ENCODE data around the gene ZFR.

The ZFR gene

DNA sequence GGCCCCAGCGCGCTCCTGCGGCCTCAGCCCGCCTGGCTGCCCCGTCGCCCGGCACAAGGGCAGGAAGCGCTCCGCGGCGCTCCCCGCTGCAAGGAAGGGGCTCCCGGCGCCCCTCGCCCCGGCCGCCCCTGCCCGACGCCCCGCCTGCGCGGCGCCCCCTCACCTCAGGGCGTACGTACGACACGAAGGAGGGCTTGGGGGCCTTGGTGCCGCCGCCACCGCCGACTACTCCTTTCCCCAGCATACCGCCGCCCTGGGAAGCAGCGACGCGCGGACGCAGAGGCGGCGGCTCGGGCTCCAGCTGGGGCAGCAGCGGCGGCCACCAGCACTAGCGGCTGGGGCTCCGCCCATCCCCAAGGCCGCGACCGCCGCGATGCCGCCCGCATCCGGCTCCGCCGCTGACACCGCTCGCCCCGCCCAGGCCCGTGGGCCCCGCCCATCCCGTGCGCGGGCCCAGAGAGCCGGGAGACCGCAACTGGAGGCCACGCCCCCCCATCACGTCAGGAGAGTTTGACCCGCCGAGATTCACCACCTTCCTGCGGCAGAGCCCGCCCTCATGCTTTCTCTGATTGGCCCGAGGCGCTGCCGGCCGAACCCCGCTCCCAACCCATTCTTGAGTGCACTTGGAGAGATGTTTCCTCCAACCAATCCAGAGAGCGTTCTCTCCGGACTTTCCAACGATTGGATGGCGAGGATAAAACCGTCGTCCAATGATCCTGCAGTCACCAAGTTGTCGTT lies 131.8 kb downstream of the ZFR start, which contains the start of gene MTMR12:
Gene MTMR12 (minus strand): TSS at position 345 of the 738 bp plus-strand sequence. CDS start 101 bp downstream, at position 244.
- Histone ChIP-seq H3K27me3 (ENCODE audit: low read depth) (no peaks in the 10 kb centered on the region), H3K4me3 (peak within 1 kb of the TSS; percentile 65), H3K9me3 (no peaks in the 10 kb centered on the region), H3K4me1 (peaks cover 11% of the 10 kb centered on the region), H3K36me3 (replicated peaks) (peaks cover 2% of the 10 kb centered on the region; the same call in 1 of the 2 replicates)
- peak; percentile 99 to 100 for DNase-seq (ENCODE audit: low spot score in 2 of 2)
- in situ Hi-C loops (cut with MboI; ENCODE audit: low sequenced_read_pairs): no loop called here

DNA sequence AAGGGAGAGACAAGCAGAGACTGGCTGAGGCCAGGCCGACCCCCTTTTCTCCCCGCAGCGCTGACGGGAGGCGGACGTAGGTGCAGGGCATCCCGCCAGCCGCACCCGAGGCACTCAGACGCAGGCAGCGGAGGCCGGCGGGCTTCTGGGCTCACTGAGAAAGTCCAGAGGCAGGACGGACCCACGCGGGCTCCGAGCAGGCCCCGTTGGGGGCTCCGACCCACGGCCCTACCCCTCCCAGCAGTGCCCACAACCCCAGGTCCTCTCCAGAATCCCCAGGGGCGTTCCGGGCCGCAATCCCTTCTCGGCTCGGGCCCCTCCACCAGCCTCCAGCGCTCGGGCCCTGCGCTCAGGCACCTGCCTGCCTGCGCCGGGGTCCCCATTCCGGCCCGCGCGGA lies 132.3 kb downstream of the ZFR start:
- DNase-seq (ENCODE audit: low spot score in 2 of 2): peak; percentile 44 to 75
- no peaks in the 10 kb centered on the region for H3K27me3 ChIP-seq (ENCODE audit: low read depth)
- H3K4me3 ChIP-seq: peak overlapping the region; percentile 65
- in situ Hi-C loops (cut with MboI; ENCODE audit: low sequenced_read_pairs): no loop called here
- peaks cover 11% of the 10 kb centered on the region for H3K4me1 ChIP-seq
- H3K36me3 ChIP-seq (replicated peaks): peaks cover 2% of the 10 kb centered on the region; the same call in 1 of the 2 replicates
- no peaks in the 10 kb centered on the region for H3K9me3 ChIP-seq

DNA sequence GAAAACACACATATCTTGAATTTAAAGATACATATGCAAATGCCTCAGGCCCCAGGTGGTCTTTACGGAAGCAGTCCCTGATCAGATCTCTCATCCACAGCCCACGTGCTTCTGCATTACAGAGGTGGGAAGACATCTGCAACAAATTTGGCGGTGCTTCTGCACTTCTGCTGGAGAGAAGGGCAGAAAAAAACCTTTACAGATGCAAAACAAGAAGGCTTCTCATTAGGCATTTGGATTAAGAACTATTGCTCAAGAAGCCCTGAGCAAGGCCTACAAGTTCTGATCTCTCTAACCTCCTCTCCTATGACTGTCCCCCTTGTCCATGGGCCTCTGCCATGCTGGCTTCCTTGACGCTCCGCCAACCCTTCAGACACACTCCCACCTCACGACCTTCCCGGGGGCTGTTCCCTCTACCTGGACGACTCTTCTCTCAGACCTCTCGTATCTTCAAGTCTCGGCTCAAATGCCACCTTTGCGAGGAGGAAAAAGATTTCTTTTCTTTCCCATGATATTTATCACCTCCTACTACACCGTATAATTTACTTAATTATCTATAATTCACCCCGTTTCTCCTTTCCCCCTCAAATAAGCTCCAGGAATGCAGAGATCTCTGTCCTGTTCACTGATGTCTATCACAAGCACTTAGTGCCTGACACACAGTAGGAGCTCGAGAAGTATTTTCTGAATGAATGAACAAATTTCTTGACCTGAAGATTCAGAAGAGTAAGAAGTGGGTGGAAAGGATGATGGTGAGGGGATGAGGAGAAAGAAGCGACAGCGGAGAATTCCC lies 132.9 kb downstream of the ZFR start:
- no peaks in the 10 kb centered on the region for H3K27me3 ChIP-seq (ENCODE audit: low read depth)
- peak; percentile 41 to 46 for DNase-seq (ENCODE audit: low spot score in 2 of 2)
- in situ Hi-C loops (cut with MboI; ENCODE audit: low sequenced_read_pairs): no loop called here
- peaks cover 11% of the 10 kb centered on the region for H3K4me1 ChIP-seq
- H3K36me3 ChIP-seq (replicated peaks): peaks cover 2% of the 10 kb centered on the region; the same call in 1 of the 2 replicates
- peak overlapping the region; percentile 65 for H3K4me3 ChIP-seq
- no peaks in the 10 kb centered on the region for H3K9me3 ChIP-seq

DNA sequence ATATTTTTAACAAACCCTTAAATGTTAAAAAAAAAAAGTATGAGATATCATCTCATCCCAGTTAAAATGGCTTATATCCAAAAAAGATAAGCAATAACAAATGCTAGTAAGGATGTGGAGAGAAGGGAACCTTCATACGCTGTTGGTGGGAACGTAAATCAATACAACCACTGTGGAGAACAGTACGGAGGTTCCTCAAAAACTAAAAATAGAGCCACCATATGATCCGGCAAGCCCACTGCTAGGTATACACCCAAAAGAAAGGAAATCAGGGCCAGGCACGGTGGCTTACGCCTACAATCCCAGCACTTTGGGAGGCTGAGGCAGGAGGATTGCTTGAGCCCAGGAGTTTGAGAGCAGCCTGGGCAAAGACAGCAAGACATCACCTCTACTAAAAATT lies 134.8 kb downstream of the ZFR start:
- in situ Hi-C loops (cut with MboI; ENCODE audit: low sequenced_read_pairs): no loop called here
- no peak for DNase-seq (ENCODE audit: low spot score in 2 of 2)
- H3K9me3 ChIP-seq: no peaks in the 10 kb centered on the region
- no peaks in the 10 kb centered on the region for H3K27me3 ChIP-seq (ENCODE audit: low read depth)
- H3K4me3 ChIP-seq: no peak overlapping the region
- H3K36me3 ChIP-seq (replicated peaks): peaks cover 2% of the 10 kb centered on the region; the same call in 1 of the 2 replicates
- peaks cover 11% of the 10 kb centered on the region for H3K4me1 ChIP-seq

DNA sequence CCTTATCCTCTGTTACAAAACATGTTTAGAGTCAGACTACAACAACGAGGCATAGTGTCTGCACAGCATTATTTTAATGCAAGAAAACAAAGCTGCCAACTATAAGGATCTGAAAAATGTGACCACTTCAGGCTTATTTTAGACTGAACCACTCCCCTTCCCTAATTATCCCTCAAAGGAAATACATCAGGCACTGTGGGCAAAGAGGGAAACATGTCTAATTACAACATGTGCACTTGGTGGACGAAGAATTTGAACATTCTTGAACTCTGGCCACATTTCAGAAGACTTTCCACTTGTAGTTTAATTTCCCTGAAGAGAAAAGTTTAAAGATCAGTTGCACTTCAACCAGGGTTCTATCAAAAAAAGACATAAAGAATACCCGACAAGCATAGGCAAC lies 135.6 kb downstream of the ZFR start:
- DNase-seq (ENCODE audit: low spot score in 2 of 2): no peak
- Histone ChIP-seq H3K9me3 (no peaks in the 10 kb centered on the region), H3K4me1 (peaks cover 11% of the 10 kb centered on the region), H3K36me3 (replicated peaks) (peaks cover 2% of the 10 kb centered on the region; the same call in 1 of the 2 replicates), H3K27me3 (ENCODE audit: low read depth) (no peaks in the 10 kb centered on the region), H3K4me3 (no peak overlapping the region)
- in situ Hi-C loops (cut with MboI; ENCODE audit: low sequenced_read_pairs): no loop called here

DNA sequence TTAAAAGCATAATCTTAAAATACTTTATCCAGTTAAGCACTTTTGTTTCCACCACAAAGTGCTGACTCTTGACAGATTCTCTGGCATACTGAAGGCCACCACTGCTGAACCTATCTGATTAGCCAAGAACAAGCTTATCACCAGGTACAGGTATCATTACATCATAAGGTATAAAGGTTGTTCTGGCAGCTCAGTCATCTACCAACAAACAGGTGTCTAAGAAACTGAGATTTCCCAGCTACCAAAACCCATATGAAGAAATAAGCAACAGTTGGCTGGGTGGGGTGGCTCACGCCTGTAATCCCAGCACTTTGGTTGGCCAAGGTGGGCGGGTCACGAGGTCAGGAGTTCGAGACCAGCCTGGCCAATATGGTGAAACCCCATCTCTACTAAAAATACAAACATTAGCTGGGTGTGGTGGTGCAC lies 136.8 kb downstream of the ZFR start:
- Histone ChIP-seq H3K4me1 (peaks cover 8% of the 10 kb centered on the region), H3K4me3 (no peak overlapping the region), H3K27me3 (ENCODE audit: low read depth) (no peaks in the 10 kb centered on the region), H3K36me3 (replicated peaks) (peaks cover 2% of the 10 kb centered on the region; the same call in 1 of the 2 replicates), H3K9me3 (no peaks in the 10 kb centered on the region)
- in situ Hi-C loops (cut with MboI; ENCODE audit: low sequenced_read_pairs): no loop called here
- no peak for DNase-seq (ENCODE audit: low spot score in 2 of 2)

DNA sequence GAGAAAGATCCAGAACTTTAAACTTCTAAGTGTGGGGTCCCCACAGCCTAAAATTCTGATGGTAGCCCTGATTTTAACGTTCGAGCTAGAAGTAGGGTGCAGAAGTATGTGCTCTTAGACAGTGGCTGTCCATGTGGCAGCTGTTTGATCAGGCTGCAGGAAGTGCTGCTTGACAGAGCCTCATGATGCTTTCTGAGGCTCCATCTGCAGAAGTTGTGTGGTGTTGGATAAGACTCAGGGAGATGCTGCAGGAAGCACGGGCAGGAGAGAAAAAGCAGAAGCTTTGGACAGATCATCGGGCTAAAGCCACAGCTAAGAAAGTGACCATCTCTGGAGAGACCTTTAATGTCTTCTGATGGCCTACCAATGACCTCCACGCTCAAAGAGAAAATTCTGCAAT lies 139.9 kb downstream of the ZFR start:
- no peaks in the 10 kb centered on the region; the same call in 1 of the 2 replicates for H3K4me1 ChIP-seq
- H3K9me3 ChIP-seq: no peaks in the 10 kb centered on the region
- H3K36me3 ChIP-seq (replicated peaks): no peaks in the 10 kb centered on the region
- no peak overlapping the region for H3K4me3 ChIP-seq
- in situ Hi-C loops (cut with MboI; ENCODE audit: low sequenced_read_pairs): no loop called here
- no peaks in the 10 kb centered on the region for H3K27me3 ChIP-seq (ENCODE audit: low read depth)
- no peak for DNase-seq (ENCODE audit: low spot score in 2 of 2)
